Measurements from ENCODE around the gene GALNT16. TPM values are rescaled to one million over a fixed set of nuclear protein-coding genes. Genes with fewer than 3 reads are reported as not detected.

The GALNT16 gene
- total RNA-seq, 4 donors from 2014 or later, result 5.1 to 8.9 (median 8.7) TPM

- TF ChIP-seq CTCF (IDR thresholded peaks at IDR 0.05; ENCODE audit: low read depth), result no peak
Observed at GRCh38 chr14:69315301-69315700, 55.3 kb downstream of the GALNT16 start.

GRCh38 chr14:69316449-69317101 lies 56.6 kb downstream of the GALNT16 start:
- no peak for TF ChIP-seq CTCF (IDR thresholded peaks at IDR 0.05; ENCODE audit: low read depth)

- no peak for TF ChIP-seq CTCF (IDR thresholded peaks at IDR 0.05; ENCODE audit: low read depth)
Observed at GRCh38 chr14:69317102-69317755, 57.3 kb downstream of the GALNT16 start.

GRCh38 chr14:69317780-69318179 lies 57.8 kb downstream of the GALNT16 start:
- TF ChIP-seq CTCF (IDR thresholded peaks at IDR 0.05; ENCODE audit: low read depth), result no peak

- no peak for TF ChIP-seq CTCF (IDR thresholded peaks at IDR 0.05; ENCODE audit: low read depth)
Observed at GRCh38 chr14:69318241-69318640, 58.3 kb downstream of the GALNT16 start.

GRCh38 chr14:69318901-69319475 lies 59.0 kb downstream of the GALNT16 start:
- no peak for TF ChIP-seq CTCF (IDR thresholded peaks at IDR 0.05; ENCODE audit: low read depth)

- no peak for TF ChIP-seq CTCF (IDR thresholded peaks at IDR 0.05; ENCODE audit: low read depth)
Observed at GRCh38 chr14:69319911-69320310, 60.0 kb downstream of the GALNT16 start.

Measured in subcutaneous adipose tissue (tissue), 4 donors.